ENCODE results near the gene SLC25A6. TPM values are rescaled to one million over a fixed set of nuclear protein-coding genes. Genes with fewer than 3 reads are reported as not detected.
"Not testable (repeated sequence)": the region's sequence is repeated elsewhere in the genome, so short reads cannot be mapped to it uniquely, and the experiment has no call there.

The SLC25A6 gene
- total RNA-seq = 100 to 1,000 TPM; 330 to 341 TPM
- polyA plus RNA-seq = 469 TPM

DNA sequence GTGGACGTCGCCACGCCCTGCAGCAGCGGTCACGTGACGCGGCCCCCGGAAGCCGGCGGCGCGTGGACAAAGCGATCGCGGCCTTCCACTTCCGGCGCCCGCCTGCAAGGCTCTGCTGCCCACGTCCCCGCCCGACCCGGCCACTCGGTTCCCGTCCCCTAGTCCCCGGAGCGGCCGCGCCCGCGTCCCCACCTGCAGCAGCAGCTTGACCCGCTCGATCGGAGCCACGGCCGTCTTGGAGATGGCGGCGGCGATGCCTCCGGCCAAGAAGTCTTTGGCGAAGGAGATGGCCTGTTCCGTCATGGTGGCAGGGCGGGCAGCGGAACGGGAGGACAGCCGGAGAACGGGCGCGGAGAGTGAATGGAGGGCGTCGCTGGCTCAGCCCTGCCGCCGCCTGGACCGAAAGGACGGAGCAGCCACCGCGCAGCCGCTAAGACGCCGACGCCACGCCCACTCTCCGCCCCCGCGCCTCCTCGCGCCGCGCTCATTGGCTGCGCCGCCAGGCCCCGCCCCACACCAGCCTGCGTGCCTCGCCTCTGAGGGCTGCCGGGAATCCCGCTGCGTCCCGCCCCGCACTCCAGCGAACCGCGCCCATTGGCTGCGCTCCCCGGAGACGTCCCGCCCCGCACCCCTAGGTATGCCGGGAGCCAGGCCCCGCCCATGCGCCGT is at the start of gene SLC25A6:
Gene SLC25A6, minus strand, starts transcription at position 407 of the 669 bp plus-strand sequence. Its CDS starts 104 bp downstream, at position 303.
- Histone ChIP-seq H3K27ac (ENCODE audit: low read depth, low read length) (peak within 1 kb of the TSS; percentile 95), H3K4me1 (ENCODE audit: insufficient read depth, low read length) (peaks cover 32% of the 10 kb centered on the region), H3K9me3 (ENCODE audit: low read length) (no peaks in the 10 kb centered on the region), H3K4me3 (ENCODE audit: low read length) (peak within 1 kb of the TSS; percentile 99), H3K27me3 (ENCODE audit: insufficient read depth, low read length, poor library complexity, severe bottlenecking) (no peaks in the 10 kb centered on the region), H3K36me3 (ENCODE audit: insufficient read depth, low read length) (peaks cover 38% of the 10 kb centered on the region)
- ChIA-PET CTCF (no interaction called here), POLR2A (no interaction called here)
- Mint-ChIP-seq H3K9me3 (no peaks in the 10 kb centered on the region), H3K4me1 (peaks cover 34 to 69% (median 53%) of the 10 kb centered on the region in 3 donors), H3K4me3 (peak within 1 kb of the TSS; percentile 88 to 99 (median 90)), H3K27ac (peak within 1 kb of the TSS; percentile 85 to 93 (median 90)), H3K36me3 (peaks cover 4 to 51% (median 12%) of the 10 kb centered on the region in 3 donors), H3K27me3 (no peaks in the 10 kb centered on the region)
- peak; percentile 99 for DNase-seq

DNA sequence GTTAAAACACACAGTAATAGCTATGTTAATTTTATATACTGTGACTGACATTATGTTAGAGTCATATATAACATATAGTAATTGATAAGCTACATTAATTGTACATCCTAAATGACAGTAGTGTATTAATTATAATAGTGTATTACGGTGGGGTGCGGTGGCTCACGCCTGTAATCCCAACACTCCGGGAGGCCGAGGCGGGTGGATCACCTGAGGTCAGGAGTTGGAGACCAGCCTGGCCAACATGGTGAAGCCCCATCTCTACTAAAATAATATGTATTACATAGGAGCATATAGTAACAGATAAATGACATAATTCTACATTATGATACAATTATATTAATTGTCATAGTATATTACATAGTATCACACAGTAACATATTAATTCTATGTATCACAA is 48.6 kb upstream of the SLC25A6 start:
- no peak for DNase-seq
- Histone ChIP-seq H3K4me3 (ENCODE audit: low read length) (no peak overlapping the region), H3K27ac (ENCODE audit: low read depth, low read length) (no peak overlapping the region), H3K36me3 (ENCODE audit: insufficient read depth, low read length) (peaks cover 9% of the 10 kb centered on the region), H3K9me3 (ENCODE audit: low read length) (no peaks in the 10 kb centered on the region), H3K4me1 (ENCODE audit: insufficient read depth, low read length) (no peaks in the 10 kb centered on the region), H3K27me3 (ENCODE audit: insufficient read depth, low read length, poor library complexity, severe bottlenecking) (no peaks in the 10 kb centered on the region)
- Mint-ChIP-seq H3K36me3 (peaks cover 26 to 60% (median 32%) of the 10 kb centered on the region in 3 donors), H3K4me1 (peaks cover 0 to 12% (median 2%) of the 10 kb centered on the region in 3 donors), H3K27me3 (peaks cover 0 to 1% of the 10 kb centered on the region in 2 donors), H3K27ac (no peak overlapping the region), H3K4me3 (no peak overlapping the region), H3K9me3 (peaks cover 0 to 9% (median 0%) of the 10 kb centered on the region in 5 donors)
- ChIA-PET POLR2A (no interaction called here), CTCF (no interaction called here)

DNA sequence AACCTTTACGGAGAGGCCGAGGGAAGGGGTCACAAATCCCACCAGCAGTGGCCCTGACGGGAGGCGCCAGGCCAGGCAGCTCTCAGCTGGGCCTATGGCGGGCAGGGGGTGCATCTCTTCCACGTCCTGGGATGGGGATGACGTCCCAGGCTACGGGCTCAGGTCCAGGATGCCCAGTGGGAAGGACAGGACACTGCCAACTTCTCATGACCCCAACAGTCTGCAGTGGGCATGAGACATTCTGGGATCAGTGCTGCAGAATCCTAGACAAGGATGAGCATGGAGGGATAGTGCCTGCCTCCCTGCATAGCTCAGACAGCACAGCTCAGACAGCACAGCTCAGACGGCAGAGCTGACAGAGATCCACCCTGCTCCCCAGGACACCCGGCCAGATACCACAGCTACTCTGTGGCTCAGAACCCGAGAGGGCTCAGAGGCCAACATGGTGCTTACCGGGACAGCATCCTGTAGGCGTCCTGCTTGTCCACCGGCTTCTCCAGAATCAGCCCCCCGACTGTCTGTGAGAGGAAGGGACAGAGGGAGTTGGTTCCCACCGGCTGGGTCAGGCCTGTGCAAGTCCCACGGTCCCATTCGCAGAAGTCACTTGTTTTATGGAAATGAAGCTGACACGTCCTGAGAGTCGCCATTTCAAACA is 43.5 kb upstream of the SLC25A6 start:
- H3K36me3 Mint-ChIP-seq = peaks cover 15 to 63% (median 20%) of the 10 kb centered on the region in 3 donors
- H3K27ac Mint-ChIP-seq = no peak overlapping the region
- H3K4me3 Mint-ChIP-seq = no peak overlapping the region
- DNase-seq = peak in 1 of 5 donors; percentile 42
- no peaks in the 10 kb centered on the region for H3K4me1 ChIP-seq (ENCODE audit: insufficient read depth, low read length)
- H3K27me3 ChIP-seq (ENCODE audit: insufficient read depth, low read length, poor library complexity, severe bottlenecking) = no peaks in the 10 kb centered on the region
- peaks cover 0 to 2% (median 0%) of the 10 kb centered on the region in 3 donors for H3K4me1 Mint-ChIP-seq
- H3K9me3 Mint-ChIP-seq = no peaks in the 10 kb centered on the region
- no peaks in the 10 kb centered on the region for H3K9me3 ChIP-seq (ENCODE audit: low read length)
- no peak overlapping the region for H3K27ac ChIP-seq (ENCODE audit: low read depth, low read length)
- ChIA-PET CTCF (no interaction called here), POLR2A (no interaction called here)
- peaks cover 4% of the 10 kb centered on the region for H3K36me3 ChIP-seq (ENCODE audit: insufficient read depth, low read length)
- H3K27me3 Mint-ChIP-seq = peaks cover 0 to 1% of the 10 kb centered on the region in 2 donors
- H3K4me3 ChIP-seq (ENCODE audit: low read length) = no peak overlapping the region

DNA sequence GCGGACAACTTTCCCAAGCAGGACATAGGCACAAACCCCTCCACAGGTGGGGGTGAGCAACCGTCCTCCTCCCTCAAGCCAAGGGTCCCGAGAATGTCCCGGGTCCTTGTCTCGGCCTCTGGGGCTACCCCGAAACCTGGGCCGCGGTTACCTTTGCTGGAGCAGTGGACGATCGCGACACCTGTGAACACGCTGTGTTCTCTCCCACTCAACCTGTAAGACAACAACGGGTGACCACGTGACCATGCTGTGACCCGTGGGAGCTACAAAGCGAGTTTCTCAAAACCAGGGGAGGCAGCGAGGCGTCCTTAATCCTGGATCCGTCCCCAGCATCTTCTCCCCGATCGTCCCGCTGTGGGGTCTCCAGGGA is 42.9 kb upstream of the SLC25A6 start:
- Histone ChIP-seq H3K4me1 (ENCODE audit: insufficient read depth, low read length) (no peaks in the 10 kb centered on the region), H3K27me3 (ENCODE audit: insufficient read depth, low read length, poor library complexity, severe bottlenecking) (no peaks in the 10 kb centered on the region), H3K9me3 (ENCODE audit: low read length) (no peaks in the 10 kb centered on the region), H3K27ac (ENCODE audit: low read depth, low read length) (no peak overlapping the region), H3K4me3 (ENCODE audit: low read length) (no peak overlapping the region), H3K36me3 (ENCODE audit: insufficient read depth, low read length) (peaks cover 4% of the 10 kb centered on the region)
- Mint-ChIP-seq H3K9me3 (no peaks in the 10 kb centered on the region), H3K27me3 (peaks cover 0 to 1% of the 10 kb centered on the region in 2 donors), H3K27ac (no peak overlapping the region), H3K4me3 (no peak overlapping the region), H3K4me1 (peaks cover 0 to 2% (median 0%) of the 10 kb centered on the region in 3 donors), H3K36me3 (peaks cover 15 to 62% (median 22%) of the 10 kb centered on the region in 3 donors)
- no peak for DNase-seq
- CTCF ChIA-PET = no interaction called here
- POLR2A ChIA-PET = no interaction called here

DNA sequence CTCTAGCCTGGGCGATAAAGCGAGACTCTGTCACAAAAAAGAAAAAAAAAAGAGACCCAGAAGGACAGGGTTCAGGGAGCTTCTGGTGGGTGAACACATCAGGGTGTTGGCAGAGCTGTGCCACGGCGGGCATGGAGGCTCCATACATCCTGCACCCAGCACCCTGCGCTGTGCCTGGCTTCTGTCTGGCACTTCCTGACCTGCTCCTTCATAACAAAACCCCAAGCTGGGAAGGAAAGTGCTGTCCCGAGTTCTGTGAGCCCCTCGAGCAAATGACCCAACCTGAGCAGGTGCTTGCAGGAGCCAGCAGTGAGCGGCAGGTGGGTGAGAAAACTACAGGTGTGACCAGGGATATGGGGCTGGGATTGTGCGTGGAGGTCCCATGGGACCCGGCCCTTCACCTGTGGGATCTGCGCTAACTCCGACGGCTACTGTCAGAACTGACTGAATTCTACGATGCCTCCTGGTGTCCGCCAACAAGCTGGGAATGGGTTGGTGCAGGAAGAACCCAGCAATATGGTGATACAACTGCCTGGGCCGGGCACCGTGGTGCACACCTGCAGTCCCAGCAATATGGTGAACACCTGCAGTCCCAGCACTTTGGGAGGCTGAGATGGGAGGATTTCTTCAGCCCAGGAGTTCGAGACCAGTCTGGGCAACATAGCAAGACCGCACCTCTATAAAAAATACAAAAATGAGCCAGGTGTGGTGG is 41.9 kb upstream of the SLC25A6 start:
- CTCF ChIA-PET = no interaction called here
- Mint-ChIP-seq H3K36me3 (peaks cover 15 to 52% (median 20%) of the 10 kb centered on the region in 3 donors), H3K27me3 (peaks cover 0 to 1% of the 10 kb centered on the region in 2 donors), H3K27ac (peak overlapping the region in 1 of 8 donors; percentile 81), H3K4me1 (peaks cover 0 to 2% (median 0%) of the 10 kb centered on the region in 3 donors), H3K4me3 (no peak overlapping the region), H3K9me3 (no peaks in the 10 kb centered on the region)
- POLR2A ChIA-PET = no interaction called here
- Histone ChIP-seq H3K9me3 (ENCODE audit: low read length) (no peaks in the 10 kb centered on the region), H3K4me3 (ENCODE audit: low read length) (no peak overlapping the region), H3K4me1 (ENCODE audit: insufficient read depth, low read length) (no peaks in the 10 kb centered on the region), H3K27ac (ENCODE audit: low read depth, low read length) (no peak overlapping the region), H3K27me3 (ENCODE audit: insufficient read depth, low read length, poor library complexity, severe bottlenecking) (no peaks in the 10 kb centered on the region), H3K36me3 (ENCODE audit: insufficient read depth, low read length) (peaks cover 4% of the 10 kb centered on the region)
- DNase-seq = peak in 1 of 5 donors; percentile 21

DNA sequence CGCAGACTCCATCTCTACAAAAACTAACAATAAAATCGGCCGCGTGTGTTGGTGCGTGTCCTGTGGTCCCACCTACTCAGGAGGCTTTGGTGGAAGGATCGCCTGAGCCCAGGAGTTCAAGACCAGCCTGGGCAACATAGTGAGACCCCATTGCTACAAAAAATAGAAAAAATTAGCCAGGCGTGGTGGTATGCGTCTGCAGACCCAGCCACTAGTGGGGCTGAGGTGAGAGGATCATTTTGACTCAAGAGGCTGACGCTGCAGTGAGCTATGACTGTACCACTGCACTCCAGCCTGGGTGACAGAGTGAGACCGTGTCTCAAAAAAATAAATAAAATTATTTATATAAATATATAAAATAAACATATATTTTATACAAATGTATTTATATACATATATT is 38.5 kb upstream of the SLC25A6 start:
- Mint-ChIP-seq H3K27me3 (no peaks in the 10 kb centered on the region), H3K4me3 (no peak overlapping the region), H3K36me3 (peaks cover 4 to 43% (median 10%) of the 10 kb centered on the region in 3 donors), H3K27ac (no peak overlapping the region), H3K9me3 (no peaks in the 10 kb centered on the region), H3K4me1 (no peaks in the 10 kb centered on the region)
- no peaks in the 10 kb centered on the region for H3K9me3 ChIP-seq (ENCODE audit: low read length)
- H3K4me3 ChIP-seq (ENCODE audit: low read length) = no peak overlapping the region
- H3K4me1 ChIP-seq (ENCODE audit: insufficient read depth, low read length) = no peaks in the 10 kb centered on the region
- ChIA-PET CTCF (no interaction called here), POLR2A (no interaction called here)
- H3K27me3 ChIP-seq (ENCODE audit: insufficient read depth, low read length, poor library complexity, severe bottlenecking) = no peaks in the 10 kb centered on the region
- DNase-seq = no peak
- no peak overlapping the region for H3K27ac ChIP-seq (ENCODE audit: low read depth, low read length)
- peaks cover 4% of the 10 kb centered on the region for H3K36me3 ChIP-seq (ENCODE audit: insufficient read depth, low read length)

DNA sequence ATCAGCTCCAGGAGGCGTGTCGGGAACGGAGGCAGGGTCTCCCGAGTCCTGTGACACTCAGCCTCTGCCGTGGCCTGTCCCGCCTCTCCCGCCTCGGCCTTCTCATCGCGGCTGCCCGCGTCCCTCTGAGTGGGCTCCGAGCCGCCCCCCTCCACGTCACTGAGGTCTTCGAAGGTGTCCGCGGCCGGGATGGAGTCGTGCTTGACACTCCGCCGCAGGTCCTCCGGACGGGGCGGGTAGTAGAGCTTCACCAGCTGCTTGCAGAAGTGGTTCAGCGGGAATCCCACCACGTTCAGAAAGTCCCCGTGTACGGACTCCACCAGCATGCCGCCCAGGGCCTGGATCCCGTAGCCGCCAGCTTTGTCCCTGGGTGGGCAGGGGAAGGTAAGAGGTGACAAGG is 35.8 kb upstream of the SLC25A6 start:
- DNase-seq = no peak
- no peaks in the 10 kb centered on the region for H3K4me1 ChIP-seq (ENCODE audit: insufficient read depth, low read length)
- H3K27me3 Mint-ChIP-seq = no peaks in the 10 kb centered on the region
- H3K9me3 ChIP-seq (ENCODE audit: low read length) = peaks cover 7% of the 10 kb centered on the region
- peaks cover 5 to 44% (median 27%) of the 10 kb centered on the region in 3 donors for H3K36me3 Mint-ChIP-seq
- H3K27me3 ChIP-seq (ENCODE audit: insufficient read depth, low read length, poor library complexity, severe bottlenecking) = no peaks in the 10 kb centered on the region
- H3K9me3 Mint-ChIP-seq = peaks cover 0 to 9% (median 6%) of the 10 kb centered on the region in 5 donors
- POLR2A ChIA-PET = no interaction called here
- H3K36me3 ChIP-seq (ENCODE audit: insufficient read depth, low read length) = peaks cover 18% of the 10 kb centered on the region
- no peak overlapping the region for H3K4me3 ChIP-seq (ENCODE audit: low read length)
- peaks cover 0 to 4% (median 0%) of the 10 kb centered on the region in 3 donors for H3K4me1 Mint-ChIP-seq
- H3K4me3 Mint-ChIP-seq = no peak overlapping the region
- H3K27ac ChIP-seq (ENCODE audit: low read depth, low read length) = no peak overlapping the region
- CTCF ChIA-PET = no interaction called here
- no peak overlapping the region for H3K27ac Mint-ChIP-seq

DNA sequence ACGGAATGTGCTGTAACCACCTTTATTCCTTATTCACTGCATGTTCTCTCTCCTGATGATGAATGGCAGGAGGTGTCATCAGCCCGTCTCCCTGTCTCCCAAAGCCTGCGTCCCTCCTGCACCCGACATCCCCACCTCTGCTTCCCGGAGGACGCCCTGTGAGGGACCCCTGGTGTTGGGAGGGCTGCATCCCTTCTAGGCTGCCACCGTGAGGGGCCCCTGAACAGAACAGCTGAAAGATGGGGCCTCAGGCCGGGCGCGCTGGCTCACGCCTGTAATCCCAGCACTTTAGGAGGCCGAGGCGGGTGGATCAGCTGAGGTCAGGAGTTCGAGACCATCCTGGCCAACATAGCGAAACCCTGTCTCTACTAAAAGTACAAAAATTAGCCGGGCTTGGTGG is 34.4 kb upstream of the SLC25A6 start:
- CTCF ChIA-PET; H3K4me3 ChIP-seq (ENCODE audit: low read length); H3K4me1 Mint-ChIP-seq; H3K4me1 ChIP-seq (ENCODE audit: insufficient read depth, low read length); H3K27me3 ChIP-seq (ENCODE audit: insufficient read depth, low read length, poor library complexity, severe bottlenecking); H3K27me3 Mint-ChIP-seq; H3K4me3 Mint-ChIP-seq; H3K27ac Mint-ChIP-seq; DNase-seq; POLR2A ChIA-PET; H3K27ac ChIP-seq (ENCODE audit: low read depth, low read length): not testable (repeated sequence)
- peaks cover 20% of the 10 kb centered on the region for H3K9me3 ChIP-seq (ENCODE audit: low read length)
- peaks cover 31% of the 10 kb centered on the region for H3K36me3 ChIP-seq (ENCODE audit: insufficient read depth, low read length)
- Mint-ChIP-seq H3K36me3 (peaks cover 12 to 53% (median 39%) of the 10 kb centered on the region in 3 donors), H3K9me3 (peaks cover 0 to 16% (median 11%) of the 10 kb centered on the region in 5 donors)
